Activated CD8-positive, alpha-beta memory T cell treated with anti-CD3 and anti-CD28 coated beads, Interleukin-2, amount 50 U/mL, for 4 hours (primary cell): ENCODE results near the gene CLIC4.
A peak's percentile ranks its signal among the peaks of the same experiment; 100 is the strongest.
"Not testable (repeated sequence)": the region's sequence is repeated elsewhere in the genome, so short reads cannot be mapped to it uniquely, and the experiment has no call there.

Experiments used
- DNase-seq: peaks from one replicate; pipeline ENCODE4 v3.0.0-alpha.2; 2020

Gene CLIC4

GRCh38 chr1:24744911-24745710 is at the start of gene CLIC4:
Gene CLIC4, plus strand, starts transcription at chr1:24745447. Its CDS starts 107 bp downstream, at chr1:24745554.
- DNase-seq = peak; percentile 100

- no peak for DNase-seq
Measured at GRCh38 chr1:24696041-24696755, 49.0 kb upstream of the CLIC4 start.

- DNase-seq = no peak
Measured at GRCh38 chr1:24696756-24697330, 48.4 kb upstream of the CLIC4 start.

DNA sequence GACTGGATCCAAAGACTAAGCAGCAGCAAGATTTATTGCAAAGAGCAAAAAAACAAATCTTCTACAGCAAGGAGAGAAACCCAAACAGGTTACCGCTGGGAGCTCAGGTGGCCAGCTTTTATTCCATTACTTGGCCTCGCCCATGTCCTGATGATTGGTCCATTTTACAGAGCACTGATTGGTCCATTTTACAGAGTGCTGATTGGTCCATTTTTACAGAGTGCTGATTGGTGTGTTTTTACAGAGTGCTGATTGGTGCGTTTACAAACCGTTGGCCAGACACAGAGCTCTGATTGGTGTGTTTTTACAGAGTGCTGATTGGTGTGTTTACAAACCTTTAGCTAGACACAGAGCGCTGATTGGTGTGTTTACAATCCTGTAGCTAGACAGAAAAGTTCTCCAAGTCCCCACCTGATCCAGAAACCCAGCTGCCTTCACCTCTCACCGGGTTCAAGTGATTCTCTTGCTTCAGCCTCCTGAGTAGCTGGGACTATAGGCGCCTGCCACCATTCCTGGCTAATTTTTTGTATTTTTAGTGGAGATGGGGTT is 47.7 kb upstream of the CLIC4 start:
- not testable (repeated sequence) for DNase-seq

DNA sequence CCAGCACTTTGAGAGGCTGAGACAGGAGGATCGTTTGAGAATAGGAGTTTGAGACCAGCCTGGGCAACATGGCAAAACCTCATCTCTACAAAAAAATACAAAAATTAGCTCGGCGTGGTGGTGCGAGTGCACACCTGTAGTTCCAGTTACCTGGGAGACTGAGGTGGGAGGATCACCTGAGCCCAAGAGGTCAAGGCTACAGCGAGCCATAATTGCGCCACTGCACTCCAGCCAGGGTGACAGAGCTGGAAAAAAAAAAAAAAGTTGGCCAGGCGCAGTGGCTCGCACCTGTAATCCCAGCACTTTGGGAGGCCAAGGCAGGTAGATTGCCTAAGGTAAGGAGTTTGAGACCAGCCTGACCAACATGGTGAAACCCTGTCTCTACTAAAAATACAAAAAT is 46.9 kb upstream of the CLIC4 start:
- DNase-seq = not testable (repeated sequence)

GRCh38 chr1:24699628-24700027 is 45.6 kb upstream of the CLIC4 start:
- no peak for DNase-seq

DNA sequence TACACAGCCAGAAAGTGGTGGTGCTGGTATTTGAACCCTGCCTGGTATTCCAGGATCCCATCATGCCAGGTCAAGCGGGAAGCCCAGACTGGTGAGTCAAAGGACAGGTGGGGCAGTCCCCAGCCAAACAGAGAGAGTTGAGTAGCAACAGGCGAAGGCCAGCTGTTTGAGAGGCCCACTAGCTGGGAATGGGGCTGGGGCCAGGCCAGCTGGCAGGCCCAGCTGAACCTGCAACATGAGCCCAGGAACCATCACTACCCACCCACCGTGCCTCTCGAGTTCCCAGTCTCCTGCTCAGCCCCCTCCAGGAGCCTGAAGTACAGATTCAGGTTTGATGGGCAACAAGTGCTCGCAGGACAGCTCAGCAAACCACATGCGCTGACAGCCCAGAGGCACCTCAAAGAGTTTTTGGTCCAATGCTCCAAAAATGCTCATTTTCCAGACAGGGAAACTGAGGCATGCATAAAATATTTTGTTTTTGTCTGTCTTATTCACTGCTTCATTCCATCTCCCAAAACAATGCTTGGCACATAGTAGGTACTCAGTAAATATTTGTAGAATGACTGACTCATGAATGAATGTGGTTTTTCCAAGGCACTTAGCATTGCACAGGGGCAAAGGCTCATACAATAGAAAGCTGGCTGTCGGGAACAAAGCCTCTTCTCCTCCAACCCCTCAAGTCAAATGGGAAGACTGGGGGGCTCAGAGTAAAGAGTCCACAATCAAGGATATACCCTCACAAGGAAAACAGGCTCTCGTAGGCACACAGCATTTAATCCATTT is 42.5 kb upstream of the CLIC4 start:
- no peak for DNase-seq

DNA sequence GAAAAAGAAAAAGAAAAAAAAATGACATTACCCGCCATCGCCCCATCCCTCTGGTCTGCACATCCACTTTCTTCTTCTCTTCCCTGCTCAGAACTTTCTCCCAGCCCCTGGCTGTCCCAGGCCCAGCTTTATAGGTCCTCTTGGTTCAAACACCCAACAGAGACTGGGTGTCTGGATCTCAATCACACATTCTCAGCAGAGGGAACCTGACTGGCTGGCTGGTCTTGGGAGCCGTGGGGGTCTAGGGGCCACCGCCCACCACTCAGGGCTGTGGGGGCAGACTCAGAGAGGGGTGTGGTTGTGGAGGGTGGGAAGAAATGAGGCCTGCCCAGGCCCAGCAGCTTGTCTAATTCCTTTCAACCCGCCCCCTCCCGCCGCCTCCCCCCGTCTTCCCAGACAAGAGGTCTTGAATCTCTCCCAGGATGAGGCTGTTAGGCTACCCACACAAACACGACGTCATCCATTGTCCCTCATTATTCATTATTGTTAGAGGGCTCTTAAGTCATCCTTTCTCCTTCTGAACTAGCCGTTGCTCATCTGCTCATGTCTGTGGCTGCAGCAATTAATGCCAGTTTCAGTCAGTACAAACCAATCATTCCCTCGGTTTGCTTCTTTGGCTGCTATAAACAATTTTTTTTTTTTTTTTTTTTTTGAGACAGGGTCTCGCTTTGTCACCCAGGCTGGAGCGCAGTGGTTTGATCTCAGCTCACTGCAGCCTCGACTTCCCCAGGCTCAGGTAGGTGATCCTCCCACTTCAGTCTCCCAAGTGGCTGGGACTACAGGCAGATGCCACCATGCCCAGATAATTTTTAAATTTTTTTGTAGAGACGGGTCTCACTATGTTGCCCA is 40.6 kb upstream of the CLIC4 start:
- DNase-seq = no peak

- no peak for DNase-seq
Measured at GRCh38 chr1:24705260-24706073, 39.8 kb upstream of the CLIC4 start.

DNA sequence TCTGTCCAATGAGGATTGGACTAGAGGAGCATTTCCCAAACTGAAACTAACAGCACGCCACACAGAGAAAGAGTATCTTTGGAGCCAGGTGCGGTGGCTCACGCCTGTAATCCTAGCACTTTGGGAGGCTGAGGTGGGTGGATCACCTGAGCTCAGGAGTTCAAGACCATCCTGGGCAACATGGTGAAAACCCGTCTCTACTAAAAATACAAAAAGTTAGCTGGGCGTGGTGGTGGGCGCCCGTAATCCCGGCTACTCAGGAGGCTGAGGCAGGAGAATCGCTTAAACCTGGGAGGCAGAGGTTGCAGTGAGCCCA is 39.2 kb upstream of the CLIC4 start:
- DNase-seq = not testable (repeated sequence)

- DNase-seq = no peak
Measured at GRCh38 chr1:24707687-24708086, 37.6 kb upstream of the CLIC4 start.

GRCh38 chr1:24708938-24709337 is 36.3 kb upstream of the CLIC4 start:
- DNase-seq = no peak

DNA sequence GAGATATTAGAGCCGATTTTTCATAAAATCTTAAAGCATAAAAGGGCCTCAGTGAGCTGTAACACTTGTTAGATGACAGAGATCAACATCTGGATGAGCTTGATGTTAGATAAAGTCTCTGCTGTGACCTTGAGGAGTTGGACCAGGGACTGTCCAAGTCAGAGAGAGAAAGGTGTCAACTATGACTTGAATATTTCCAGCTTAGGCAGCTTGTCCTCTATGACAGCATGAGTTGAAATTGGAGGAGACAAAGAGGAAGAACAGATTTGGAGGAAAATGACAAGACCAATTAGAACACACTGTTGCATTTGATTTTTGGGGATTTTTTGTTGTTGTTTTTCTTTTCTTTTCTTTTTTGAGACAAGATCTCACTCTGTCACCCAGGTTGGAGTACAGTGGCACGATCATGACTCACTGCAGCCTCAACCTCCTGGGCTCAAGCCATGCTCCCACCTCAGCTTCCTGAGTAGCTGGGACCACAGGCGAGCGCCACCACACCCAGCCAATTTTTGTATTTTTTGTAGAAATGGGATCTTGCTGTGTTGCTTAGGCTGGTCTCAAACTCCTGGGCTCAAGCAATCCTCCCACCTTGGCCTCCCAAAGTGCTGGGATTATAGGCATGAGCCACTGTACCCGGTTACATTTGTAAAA is 35.3 kb upstream of the CLIC4 start:
- no peak for DNase-seq

DNA sequence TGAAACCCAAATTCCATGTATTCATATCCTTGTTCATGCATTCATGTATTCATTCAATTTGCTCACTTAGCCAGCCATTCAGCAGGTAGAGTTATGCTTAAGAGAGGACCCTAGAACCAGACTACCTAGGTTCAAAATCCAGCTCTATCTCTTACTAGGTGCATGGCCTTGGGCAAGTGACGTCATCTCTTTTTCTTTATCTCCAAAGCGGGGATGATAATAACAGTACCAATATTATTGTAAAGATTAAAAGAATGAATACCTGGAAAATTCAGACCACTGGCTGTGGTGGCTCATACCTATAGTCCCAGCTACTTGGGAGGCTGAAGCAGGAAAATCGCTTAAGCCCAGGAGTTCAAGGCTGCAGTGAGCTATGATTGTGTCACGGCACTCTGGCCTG is 33.9 kb upstream of the CLIC4 start:
- no peak for DNase-seq

GRCh38 chr1:24713176-24713575 is 32.1 kb upstream of the CLIC4 start:
- no peak for DNase-seq

GRCh38 chr1:24713736-24714135 is 31.5 kb upstream of the CLIC4 start:
- no peak for DNase-seq

DNA sequence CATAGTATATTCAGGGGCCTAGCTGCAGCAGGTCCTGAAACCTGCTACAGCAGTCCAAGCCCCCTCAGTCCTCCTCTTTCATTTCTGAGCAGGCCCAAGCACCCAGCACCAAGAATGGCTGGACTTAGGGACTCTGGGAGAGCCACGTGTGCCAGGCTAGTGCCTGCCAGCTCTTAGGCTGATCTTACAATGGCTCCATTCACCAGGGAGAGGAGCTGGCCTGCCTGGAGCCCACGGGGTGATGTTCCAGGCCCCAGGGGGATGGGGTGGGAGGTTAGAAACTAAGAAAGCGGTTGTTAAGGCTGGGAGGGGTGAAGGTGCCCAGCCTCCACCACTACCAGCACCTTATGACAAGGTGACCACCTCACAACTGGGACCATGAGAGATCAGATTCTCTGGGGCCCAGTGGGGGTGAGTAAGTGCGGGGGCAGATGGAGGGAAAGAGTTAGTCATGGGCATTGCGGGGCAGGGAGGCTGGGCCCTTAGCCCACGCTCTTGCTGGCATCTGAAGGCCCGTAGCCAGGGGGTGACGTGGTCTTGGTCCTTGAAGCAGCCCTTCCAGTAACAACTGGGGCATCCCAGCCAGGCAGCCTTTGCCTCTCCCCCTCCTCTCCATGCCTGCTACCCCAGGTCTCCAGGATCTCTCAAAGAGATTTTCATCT is 30.3 kb upstream of the CLIC4 start:
- no peak for DNase-seq

DNA sequence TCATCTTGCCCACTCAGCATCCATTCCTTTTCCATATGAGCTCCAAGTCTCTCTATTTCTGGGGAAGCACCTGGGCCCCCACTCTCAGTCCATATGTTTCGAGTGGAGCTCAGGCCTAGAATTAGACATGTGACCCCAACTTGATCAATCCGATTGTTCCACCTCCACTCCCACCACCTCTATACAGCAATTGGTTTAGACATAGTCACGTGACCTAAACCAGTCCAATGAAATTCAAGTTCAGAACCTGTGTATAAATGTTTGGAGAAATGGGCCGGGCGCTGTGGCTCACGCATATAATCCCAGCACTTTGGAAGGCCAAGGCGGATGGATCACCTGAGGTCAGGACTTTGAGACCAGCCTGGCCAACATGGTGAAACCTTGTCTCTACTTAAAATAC is 29.6 kb upstream of the CLIC4 start:
- no peak for DNase-seq

DNA sequence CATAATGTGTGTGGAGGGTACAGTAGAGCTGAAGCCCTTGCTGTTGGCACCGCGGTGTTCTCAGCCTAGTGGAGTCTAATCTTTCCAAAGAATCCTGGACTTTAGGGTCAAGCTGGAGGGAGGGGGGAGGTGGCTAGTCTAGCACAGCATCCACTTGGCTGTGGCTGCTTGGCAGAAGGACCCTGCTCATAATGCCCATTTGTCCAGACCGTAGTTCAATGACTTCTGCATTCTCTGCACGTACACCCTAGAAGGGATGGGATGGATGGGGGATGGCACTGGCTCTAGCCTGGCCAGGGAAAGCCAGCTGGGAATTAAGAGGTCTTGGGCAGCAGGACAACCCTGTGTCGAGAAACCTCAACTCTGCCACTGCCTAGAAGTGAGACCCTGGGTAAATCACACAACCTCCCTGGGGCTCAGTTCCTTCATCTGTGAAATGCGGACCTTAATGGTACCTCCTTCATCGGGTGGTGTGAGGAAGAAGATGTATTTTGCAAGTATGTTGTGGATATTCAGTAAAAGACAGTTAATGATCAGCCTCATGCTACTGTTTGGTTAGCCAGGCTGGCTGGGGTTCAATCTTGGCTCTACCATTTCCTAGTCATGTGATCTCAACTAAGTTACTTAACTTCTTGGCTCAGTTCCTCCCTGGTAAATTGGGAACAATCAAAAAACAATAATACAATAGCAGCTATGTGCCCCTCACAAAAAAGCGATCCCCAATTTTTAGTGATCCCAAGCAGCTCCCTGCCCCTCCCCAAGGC is 27.2 kb upstream of the CLIC4 start:
- DNase-seq = no peak
